Esophagus squamous epithelium (tissue), 5 donors: ENCODE results near the gene HNRNPA1L2. TPM values are rescaled to one million over a fixed set of nuclear protein-coding genes. Genes with fewer than 3 reads are reported as not detected.
"Not testable (repeated sequence)": the region's sequence is repeated elsewhere in the genome, so short reads cannot be mapped to it uniquely, and the experiment has no call there.

Experiments
- DNase-seq: peaks from one replicate; lab custom pipeline; 2025; lab: John Stamatoyannopoulos, UW
- H3K27ac ChIP-seq, 4 donors: fragments of 200-600 bp; sonication (generic); one replicate each; pipeline ENCODE4 v1.5.1; 2016 to 2019; ENCODE audit warnings: mild to moderate bottlenecking in 1 of 4
- H3K27me3 ChIP-seq, 4 donors: fragments of 200-600 bp; sonication (generic); 1 replicate in 3 of 4; 2 replicates in 1 of 4; pipeline versions ENCODE4 v1.5.1 to v1.6.0; 2017 to 2021; ENCODE audit warnings: antibody characterized with exemption in 1 of 4
- H3K36me3 ChIP-seq, 3 donors: fragments of 200-600 bp; sonication (generic); one replicate each; pipeline ENCODE4 v1.5.1; 2016 to 2019
- H3K4me1 ChIP-seq, 3 donors: fragments of 200-600 bp; sonication (generic); one replicate each; pipeline ENCODE4 v1.5.1; 2017 to 2019
- H3K4me3 ChIP-seq, 4 donors: fragments of 200-600 bp; sonication (generic); 1 replicate in 3 of 4; 2 replicates in 1 of 4; pipeline ENCODE4 v1.5.1; 2016 to 2019; ENCODE audit warnings: mild to moderate bottlenecking in 2 of 4, moderate library complexity in 1 of 4
- H3K9me3 ChIP-seq, 3 donors: fragments of 200-600 bp; sonication (generic); one replicate each; pipeline ENCODE4 v1.5.1; 2016 to 2019
- POLR2A ChIP-seq, 4 donors: fragments of 450-650 bp; IDR thresholded peaks; one replicate each; pipeline ENCODE4 v1.6.1; 2017; ENCODE audit warnings: antibody characterized with exemption in 4 of 4, mild to moderate bottlenecking in 4 of 4, moderate library complexity in 3 of 4
- WGBS, 2 donors: methylation state at CpG; one replicate each; pipeline ENCODE4 v1.1.5; 2018; 5-methylcytosine and 5-hydroxymethylcytosine counted together
- intact Hi-C: fragments of 100-400 bp; cut with DNase I; formaldehyde crosslinking; loops from one replicate; pipeline ENCODE4 v1.15.0; 2022
- total RNA-seq, 4 donors: library from RNA; depleted of rRNA; stranded (reverse); fragments of >200 nt; gene quantifications; one replicate each; pipeline ENCODE4 v1.1.0, GENCODE V29; 2016
- TF ChIP-seq, protein P1 (sequence below), 6 experiments: fragments of 450-650 bp in 4 of 6; fragments of 200-600 bp in 2 of 6; sonication (generic) in 2 of 6; IDR thresholded peaks; one replicate each; pipeline ENCODE4 v1.5.1; 2016 to 2019; ENCODE audit warnings: antibody characterized with exemption in 6 of 6, mild to moderate bottlenecking in 4 of 6, moderate library complexity in 4 of 6
- donor health status: DM: yes; HTN: yes; CAD: no.

HNRNPA1L2 gene
- total RNA-seq, 4 donors from 2014 or later, result 1.9 to 6.9 (median 2.3) TPM

DNA sequence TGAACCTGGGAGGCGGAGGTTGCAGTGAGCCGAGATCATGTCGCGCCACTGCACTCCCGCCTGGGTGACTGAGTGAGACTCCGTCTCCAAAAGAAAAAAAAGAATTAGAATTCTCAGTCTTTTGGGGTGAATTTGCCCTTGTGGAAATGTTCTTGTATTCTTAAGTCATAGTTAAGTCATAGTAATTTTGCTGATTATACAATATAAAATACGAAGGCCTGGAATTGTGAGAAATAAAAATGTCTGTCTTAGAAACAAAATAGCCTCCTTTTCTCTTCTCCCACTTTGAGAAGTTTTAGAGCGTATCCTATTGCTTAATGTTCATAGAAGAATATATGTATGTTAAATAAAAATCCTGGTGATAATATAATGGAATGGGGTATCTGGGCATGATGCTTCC lies 28.5 kb downstream of the HNRNPA1L2 start:
- intact Hi-C loops, result no loop called here
- no peak for DNase-seq
- H3K4me3 ChIP-seq, result no peak overlapping the region
- no peaks in the 10 kb centered on the region for H3K27me3 ChIP-seq
- H3K9me3 ChIP-seq, result no peaks in the 10 kb centered on the region
- no peak for TF ChIP-seq POLR2A (IDR thresholded peaks at IDR 0.05)
- TF ChIP-seq, protein P1, sequence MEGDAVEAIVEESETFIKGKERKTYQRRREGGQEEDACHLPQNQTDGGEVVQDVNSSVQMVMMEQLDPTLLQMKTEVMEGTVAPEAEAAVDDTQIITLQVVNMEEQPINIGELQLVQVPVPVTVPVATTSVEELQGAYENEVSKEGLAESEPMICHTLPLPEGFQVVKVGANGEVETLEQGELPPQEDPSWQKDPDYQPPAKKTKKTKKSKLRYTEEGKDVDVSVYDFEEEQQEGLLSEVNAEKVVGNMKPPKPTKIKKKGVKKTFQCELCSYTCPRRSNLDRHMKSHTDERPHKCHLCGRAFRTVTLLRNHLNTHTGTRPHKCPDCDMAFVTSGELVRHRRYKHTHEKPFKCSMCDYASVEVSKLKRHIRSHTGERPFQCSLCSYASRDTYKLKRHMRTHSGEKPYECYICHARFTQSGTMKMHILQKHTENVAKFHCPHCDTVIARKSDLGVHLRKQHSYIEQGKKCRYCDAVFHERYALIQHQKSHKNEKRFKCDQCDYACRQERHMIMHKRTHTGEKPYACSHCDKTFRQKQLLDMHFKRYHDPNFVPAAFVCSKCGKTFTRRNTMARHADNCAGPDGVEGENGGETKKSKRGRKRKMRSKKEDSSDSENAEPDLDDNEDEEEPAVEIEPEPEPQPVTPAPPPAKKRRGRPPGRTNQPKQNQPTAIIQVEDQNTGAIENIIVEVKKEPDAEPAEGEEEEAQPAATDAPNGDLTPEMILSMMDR (IDR thresholded peaks at IDR 0.05), result no peak
- H3K4me1 ChIP-seq, result no peaks in the 10 kb centered on the region
- peaks cover 3 to 88% (median 4%) of the 10 kb centered on the region in 3 donors for H3K36me3 ChIP-seq
- H3K27ac ChIP-seq, result no peak overlapping the region
- WGBS, 2 donors, result 92 to 97% methylated on average over 8 of the region's 8 CpGs

DNA sequence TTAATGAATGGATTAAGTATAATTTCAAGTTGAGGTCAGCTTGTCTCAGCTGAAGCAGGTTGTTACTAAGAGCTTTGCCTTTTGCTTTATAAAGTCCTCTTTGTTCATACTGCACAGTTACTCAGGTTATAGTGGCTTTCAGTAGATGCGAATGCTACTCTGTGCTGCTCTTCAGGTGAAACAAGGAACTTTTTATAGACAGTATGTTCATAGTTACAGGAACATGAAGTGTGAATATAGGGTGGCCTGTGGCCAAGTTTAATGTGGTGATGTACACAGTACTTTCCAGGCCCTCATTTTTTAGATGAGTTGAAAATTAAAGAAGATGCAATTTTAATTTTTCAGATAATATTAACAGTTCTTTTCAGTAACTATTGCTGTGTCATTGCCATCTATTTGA lies 31.2 kb downstream of the HNRNPA1L2 start:
- intact Hi-C loops, result no loop called here
- TF ChIP-seq, protein P1 (IDR thresholded peaks at IDR 0.05), result no peak
- no peak for TF ChIP-seq POLR2A (IDR thresholded peaks at IDR 0.05)
- no peaks in the 10 kb centered on the region for H3K4me1 ChIP-seq
- no peak overlapping the region for H3K27ac ChIP-seq
- H3K4me3 ChIP-seq, result no peak overlapping the region
- no peaks in the 10 kb centered on the region for H3K9me3 ChIP-seq
- no peak for DNase-seq
- no peaks in the 10 kb centered on the region for H3K27me3 ChIP-seq
- WGBS, 2 donors, result 92 to 94% methylated on average over 1 of the region's 1 CpG
- peaks cover 3 to 88% (median 3%) of the 10 kb centered on the region in 3 donors for H3K36me3 ChIP-seq

DNA sequence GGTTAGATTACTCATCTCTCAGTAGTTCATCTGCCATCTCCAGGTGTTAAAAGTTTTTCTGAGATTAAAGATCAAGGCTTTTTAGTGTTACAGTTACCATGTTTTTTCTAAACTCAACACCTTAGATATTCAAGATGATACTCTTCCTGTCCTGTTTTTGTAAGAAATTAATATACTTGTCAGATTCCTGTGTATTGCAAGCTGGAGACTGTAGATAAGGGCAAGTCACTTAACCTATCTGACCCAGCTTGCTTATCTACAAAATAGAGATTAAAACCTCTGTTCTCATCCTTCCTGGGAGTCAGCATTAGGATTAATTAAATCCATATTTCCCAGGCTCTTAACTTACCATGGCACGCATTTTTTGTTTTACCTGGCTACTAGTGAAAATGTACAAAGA lies 35.6 kb downstream of the HNRNPA1L2 start:
- WGBS, 2 donors, result 94 to 100% methylated on average over 1 of the region's 1 CpG
- Histone ChIP-seq H3K4me3 (no peak overlapping the region), H3K27ac (no peak overlapping the region), H3K4me1 (no peaks in the 10 kb centered on the region), H3K36me3 (peaks cover 0 to 91% (median 13%) of the 10 kb centered on the region in 3 donors), H3K27me3 (no peaks in the 10 kb centered on the region), H3K9me3 (no peaks in the 10 kb centered on the region)
- intact Hi-C loops, result no loop called here
- no peak for DNase-seq
- TF ChIP-seq POLR2A (IDR thresholded peaks at IDR 0.05), result no peak

DNA sequence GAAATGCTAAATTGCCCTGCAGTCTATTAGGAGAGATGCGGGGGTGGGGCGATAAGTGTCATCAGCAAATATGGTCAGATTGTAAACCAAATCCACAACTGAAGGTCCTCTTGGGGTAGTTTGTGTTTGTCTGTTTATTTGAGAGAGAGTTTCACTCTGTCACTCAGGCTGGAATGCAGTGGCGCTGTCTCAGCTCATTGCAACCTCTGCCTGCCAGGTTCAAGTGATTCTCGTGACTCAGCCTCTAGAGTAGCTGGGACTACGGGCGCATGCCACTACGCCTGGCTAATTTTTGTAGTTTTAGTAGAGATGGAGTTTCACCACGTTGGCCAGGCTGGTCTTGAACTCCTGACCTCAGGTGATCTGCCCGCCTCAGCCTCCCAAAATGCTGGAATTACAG lies 43.6 kb downstream of the HNRNPA1L2 start:
- intact Hi-C loops, H3K9me3 ChIP-seq, DNase-seq, H3K27me3 ChIP-seq, H3K4me1 ChIP-seq, H3K27ac ChIP-seq, H3K4me3 ChIP-seq: not testable (repeated sequence)
- WGBS, 2 donors, result 91 to 93% methylated on average over 8 to 9 of the region's 9 CpGs
- H3K36me3 ChIP-seq, result peaks cover 0 to 99% (median 10%) of the 10 kb centered on the region in 3 donors

DNA sequence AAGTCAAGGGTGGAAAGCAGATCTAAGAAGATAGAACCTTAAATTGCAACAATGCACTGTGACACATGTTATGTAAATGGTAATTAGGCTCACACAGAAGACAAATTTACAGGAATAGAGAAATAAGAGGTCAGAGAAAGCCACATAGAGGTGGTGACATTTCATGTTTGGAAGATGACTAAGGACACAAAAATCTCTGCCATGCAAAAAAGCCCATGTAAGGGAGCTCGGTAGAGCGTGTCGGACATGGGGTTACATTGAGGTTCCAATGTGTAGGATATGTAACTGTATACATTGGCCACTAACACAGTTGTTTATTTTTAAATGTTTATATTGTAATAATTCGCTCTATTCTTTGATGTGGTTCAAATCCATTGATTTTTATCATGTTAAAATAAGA lies 44.1 kb downstream of the HNRNPA1L2 start:
- no peaks in the 10 kb centered on the region for H3K4me1 ChIP-seq
- H3K27ac ChIP-seq, result no peak overlapping the region
- H3K36me3 ChIP-seq, result peaks cover 0 to 99% (median 10%) of the 10 kb centered on the region in 3 donors
- intact Hi-C loops, result no loop called here
- H3K9me3 ChIP-seq, result no peaks in the 10 kb centered on the region
- TF ChIP-seq, protein P1 (IDR thresholded peaks at IDR 0.05), result no peak
- no peak for TF ChIP-seq POLR2A (IDR thresholded peaks at IDR 0.05)
- no peak for DNase-seq
- WGBS, 2 donors, result 90 to 98% methylated on average over 4 of the region's 4 CpGs
- H3K27me3 ChIP-seq, result no peaks in the 10 kb centered on the region
- no peak overlapping the region for H3K4me3 ChIP-seq

Other genes starting within 250 kb of the HNRNPA1L2 start
- gene THSD1, start 236.3 kb upstream of the HNRNPA1L2 start, total RNA-seq, result 1 to 10 TPM in 3 of 4 donors, under 1 TPM in 1; 0.64 to 7.3 (median 4.8) TPM
- 10 to 100 TPM; 36.6 to 61.2 (median 46.2) TPM for gene VPS36, start 191.8 kb upstream of the HNRNPA1L2 start, total RNA-seq
- gene CKAP2, start 187.0 kb upstream of the HNRNPA1L2 start, total RNA-seq, result 10 to 100 TPM; 11.5 to 39.9 (median 21.4) TPM
- 10 to 100 TPM; 22.1 to 35.8 (median 30.7) TPM for gene SUGT1, start 10.4 kb downstream of the HNRNPA1L2 start, total RNA-seq
- not detected for gene CNMD, start 97.4 kb downstream of the HNRNPA1L2 start, total RNA-seq
- gene PCDH8, start 206.2 kb downstream of the HNRNPA1L2 start, total RNA-seq, result not detected